HepG2 (cell line): ENCODE data around the gene NDN. TPM values are rescaled to one million over a fixed set of nuclear protein-coding genes. Genes with fewer than 3 reads are reported as not detected.

Source experiments
- BCL6 ChIP-seq: IDR thresholded peaks from 2 replicates; pipeline ENCODE4 v1.6.1; 2016; ENCODE audit warnings: missing genetic modification reagents, missing compliant biosample characterization
- DNMT1 ChIP-seq: sonication (generic); formaldehyde crosslinking; IDR thresholded peaks from 2 replicates; pipeline ENCODE4 v1.5.1; 2020; ENCODE audit warnings: mild to moderate bottlenecking, missing genetic modification reagents
- DRAP1 ChIP-seq: IDR thresholded peaks from 2 replicates; pipeline ENCODE4 v1.6.1; 2016; ENCODE audit warnings: missing genetic modification reagents, missing compliant biosample characterization
- E2F2 ChIP-seq: sonication (generic); formaldehyde crosslinking; IDR thresholded peaks from 2 replicates; pipeline ENCODE4 v1.4.0; 2020; ENCODE audit warnings: missing genetic modification reagents, borderline replicate concordance
- HNRNPL ChIP-seq: fragments of 200-400 bp; formaldehyde crosslinking; IDR thresholded peaks from 2 replicates; pipeline ENCODE4 v1.6.1; 2017; ENCODE audit warnings: mild to moderate bottlenecking, low read depth, low read length
- IRF1 ChIP-seq: sonication (generic); formaldehyde crosslinking; IDR thresholded peaks from 2 replicates; pipeline ENCODE4 v1.4.0; 2020; ENCODE audit warnings: low read depth, mild to moderate bottlenecking, missing genetic modification reagents
- KDM6A ChIP-seq: IDR thresholded peaks from 2 replicates; pipeline ENCODE4 v1.6.1; 2016; ENCODE audit warnings: low read depth
- MBNL3 ChIP-seq: fragments of 250-450 bp; sonication (Bioruptor Pico); conservative IDR thresholded peaks from 2 replicates; pipeline ENCODE4 v1.8.0; 2022; ENCODE audit warnings: mild to moderate bottlenecking, inconsistent platforms
- NONO ChIP-seq, 2 experiments: fragments of 450-650 bp in 1 of 2; sonication (generic) in 1 of 2; formaldehyde crosslinking in 1 of 2; IDR thresholded peaks in 1 of 2; conservative IDR thresholded peaks in 1 of 2; 2 replicates each; pipeline versions ENCODE4 v1.6.1 to v1.8.0; 2017 to 2022; ENCODE audit warnings: mild to moderate bottlenecking in 1 of 2, missing genetic modification reagents in 1 of 2, moderate library complexity in 1 of 2
- RARA ChIP-seq: IDR thresholded peaks from 2 replicates; pipeline ENCODE4 v1.6.1; 2016; ENCODE audit warnings: missing genetic modification reagents, missing compliant biosample characterization
- RBM22 ChIP-seq: fragments of 200-400 bp; formaldehyde crosslinking; optimal IDR thresholded peaks from 2 replicates; pipeline ENCODE3; 2017; ENCODE audit warnings: mild to moderate bottlenecking, low read length, moderate library complexity
- SMAD9 ChIP-seq: sonication (generic); formaldehyde crosslinking; IDR thresholded peaks from 2 replicates; pipeline ENCODE4 v1.5.1; 2020; ENCODE audit warnings: mild to moderate bottlenecking, missing genetic modification reagents
- SMC3 ChIP-seq: IDR thresholded peaks from 2 replicates; pipeline ENCODE4 v1.6.1; 2011; ENCODE audit warnings: low read length, improper control_type of control experiment
- SNRNP70 ChIP-seq: fragments of 200-400 bp; formaldehyde crosslinking; IDR thresholded peaks from 2 replicates; pipeline ENCODE4 v1.6.1; 2017; ENCODE audit warnings: mild to moderate bottlenecking, low read depth, low read length, moderate library complexity
- TBX2 ChIP-seq: sonication (generic); formaldehyde crosslinking; IDR thresholded peaks from 2 replicates; pipeline ENCODE4 v1.5.0; 2020; ENCODE audit warnings: missing genetic modification reagents, mild to moderate bottlenecking, borderline replicate concordance
- TOPORS ChIP-seq: sonication (generic); formaldehyde crosslinking; IDR thresholded peaks from 2 replicates; pipeline ENCODE4 v1.8.0; 2023; ENCODE audit warnings: mild to moderate bottlenecking, missing genetic modification reagents
- ZNF136 ChIP-seq: sonication (generic); formaldehyde crosslinking; IDR thresholded peaks from 2 replicates; pipeline ENCODE4 v1.8.1; 2022; ENCODE audit warnings: low read depth, mild to moderate bottlenecking, moderate library complexity, missing genetic modification reagents
- ZNF138 ChIP-seq: sonication (generic); formaldehyde crosslinking; IDR thresholded peaks from 2 replicates; pipeline ENCODE4 v1.5.0; 2020; ENCODE audit warnings: mild to moderate bottlenecking, low read depth, missing genetic modification reagents
- ZNF432 ChIP-seq: sonication (generic); formaldehyde crosslinking; IDR thresholded peaks from 2 replicates; pipeline ENCODE4 v1.5.0; 2020; ENCODE audit warnings: missing genetic modification reagents, mild to moderate bottlenecking, borderline replicate concordance
- ZNF451 ChIP-seq: sonication (generic); formaldehyde crosslinking; IDR thresholded peaks from 2 replicates; pipeline ENCODE4 v1.5.0; 2020; ENCODE audit warnings: mild to moderate bottlenecking, missing genetic modification reagents
- polyA plus RNA-seq, 8 experiments: library from polyadenylated mRNA; depleted of rRNA in 3 of 8; stranded (reverse) in 7 of 8; unstranded in 1 of 8; fragments of >200 nt; fragmentation: Illumina TruSeq in 4 of 8; extraction: Trizol in 4 of 8; gene quantifications; 2 replicates each; pipeline versions ENCODE4 v1.2.1 to v1.2.3, GENCODE V29; 2011 to 2016; ENCODE audit warnings: low read depth in 4 of 8, missing spikeins in 1 of 8, mixed read lengths in 1 of 8; ENCODE audit not compliant: insufficient read depth in 1 of 8
- total RNA-seq, 5 experiments: library from RNA; depleted of rRNA; stranded (reverse); fragments of >200 nt; fragmentation: Illumina TruSeq; extraction: Trizol; gene quantifications; 2 replicates each; pipeline ENCODE4 v1.2.3, GENCODE V29; 2016; ENCODE audit warnings: low read depth in 1 of 5
- TF ChIP-seq, protein P1 (sequence below): sonication (generic); formaldehyde crosslinking; conservative IDR thresholded peaks from 2 replicates; pipeline ENCODE4 v1.5.0; 2020; ENCODE audit warnings: missing genetic modification reagents
- TF ChIP-seq, protein P2 (sequence below): fragments of 450-650 bp; IDR thresholded peaks from 2 replicates; pipeline ENCODE4 v1.6.1; 2017
- TF ChIP-seq, protein P3 (sequence below): sonication (generic); formaldehyde crosslinking; IDR thresholded peaks from 2 replicates; pipeline ENCODE4 v1.5.1; 2020; ENCODE audit warnings: mild to moderate bottlenecking, missing genetic modification reagents, moderate library complexity
- TF ChIP-seq, protein P4 (sequence below): sonication (generic); formaldehyde crosslinking; IDR thresholded peaks from 2 replicates; pipeline ENCODE4 v1.9.0; 2021; ENCODE audit warnings: missing genetic modification reagents, mild to moderate bottlenecking, borderline replicate concordance

The NDN gene
- total and polyA plus RNA-seq, 2 of the 13 experiments (the other 11 are each of a cell fraction or from before 2014, with no cell fraction given) = 0.03 TPM; not detected in 1

DNA sequence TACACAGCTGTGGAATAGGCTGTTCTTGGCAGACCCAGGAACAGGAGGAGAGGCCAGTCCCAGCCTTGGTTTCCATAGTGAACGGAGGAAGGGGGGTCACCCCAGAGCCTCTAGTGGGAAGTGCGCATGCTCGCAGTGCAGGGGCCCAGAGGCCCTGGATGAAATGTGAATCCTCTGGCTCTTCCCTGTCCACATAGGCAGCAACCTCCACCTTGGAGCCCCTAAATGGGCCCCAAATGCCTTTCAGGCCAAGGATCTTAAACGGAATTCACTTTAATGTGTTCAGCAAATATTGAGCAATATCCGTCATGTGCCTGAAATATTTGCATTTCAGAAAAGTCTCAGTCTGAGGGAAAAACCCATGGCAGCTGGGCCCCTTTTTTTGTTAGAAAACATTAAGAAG is 3.3 kb upstream of the NDN start (continued):
- no peak for TF ChIP-seq ZNF138 (CRISPR knock-in tag)
- TF ChIP-seq SMC3 = peak; percentile 50
- TF ChIP-seq DRAP1 (CRISPR knock-in tag) = no peak
- no peak for TF ChIP-seq SNRNP70
- TF ChIP-seq ZNF136 (CRISPR knock-in tag) = no peak
- TF ChIP-seq HNRNPL = no peak
- TF ChIP-seq RARA (CRISPR knock-in tag) = peak; percentile 73
- TF ChIP-seq SMAD9 (CRISPR knock-in tag) = no peak
- no peak for TF ChIP-seq ZNF451 (CRISPR knock-in tag)
- TF ChIP-seq, protein P1, sequence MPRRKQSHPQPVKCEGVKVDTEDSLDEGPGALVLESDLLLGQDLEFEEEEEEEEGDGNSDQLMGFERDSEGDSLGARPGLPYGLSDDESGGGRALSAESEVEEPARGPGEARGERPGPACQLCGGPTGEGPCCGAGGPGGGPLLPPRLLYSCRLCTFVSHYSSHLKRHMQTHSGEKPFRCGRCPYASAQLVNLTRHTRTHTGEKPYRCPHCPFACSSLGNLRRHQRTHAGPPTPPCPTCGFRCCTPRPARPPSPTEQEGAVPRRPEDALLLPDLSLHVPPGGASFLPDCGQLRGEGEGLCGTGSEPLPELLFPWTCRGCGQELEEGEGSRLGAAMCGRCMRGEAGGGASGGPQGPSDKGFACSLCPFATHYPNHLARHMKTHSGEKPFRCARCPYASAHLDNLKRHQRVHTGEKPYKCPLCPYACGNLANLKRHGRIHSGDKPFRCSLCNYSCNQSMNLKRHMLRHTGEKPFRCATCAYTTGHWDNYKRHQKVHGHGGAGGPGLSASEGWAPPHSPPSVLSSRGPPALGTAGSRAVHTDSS (CRISPR knock-in tag) = no peak
- TF ChIP-seq NONO (IDR thresholded peaks at IDR 0.05) = no peak
- TF ChIP-seq NONO (CRISPR knock-in tag; conservative IDR thresholded peaks at IDR 0.05) = no peak
- peak; percentile 74; the same call in 1 of the 2 replicates for TF ChIP-seq KDM6A (CRISPR knock-in tag)
- TF ChIP-seq TOPORS (CRISPR knock-in tag) = no peak
- no peak for TF ChIP-seq E2F2 (CRISPR knock-in tag)
- TF ChIP-seq, protein P2, sequence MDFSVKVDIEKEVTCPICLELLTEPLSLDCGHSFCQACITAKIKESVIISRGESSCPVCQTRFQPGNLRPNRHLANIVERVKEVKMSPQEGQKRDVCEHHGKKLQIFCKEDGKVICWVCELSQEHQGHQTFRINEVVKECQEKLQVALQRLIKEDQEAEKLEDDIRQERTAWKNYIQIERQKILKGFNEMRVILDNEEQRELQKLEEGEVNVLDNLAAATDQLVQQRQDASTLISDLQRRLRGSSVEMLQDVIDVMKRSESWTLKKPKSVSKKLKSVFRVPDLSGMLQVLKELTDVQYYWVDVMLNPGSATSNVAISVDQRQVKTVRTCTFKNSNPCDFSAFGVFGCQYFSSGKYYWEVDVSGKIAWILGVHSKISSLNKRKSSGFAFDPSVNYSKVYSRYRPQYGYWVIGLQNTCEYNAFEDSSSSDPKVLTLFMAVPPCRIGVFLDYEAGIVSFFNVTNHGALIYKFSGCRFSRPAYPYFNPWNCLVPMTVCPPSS = no peak
- no peak for TF ChIP-seq MBNL3
- TF ChIP-seq, protein P3, sequence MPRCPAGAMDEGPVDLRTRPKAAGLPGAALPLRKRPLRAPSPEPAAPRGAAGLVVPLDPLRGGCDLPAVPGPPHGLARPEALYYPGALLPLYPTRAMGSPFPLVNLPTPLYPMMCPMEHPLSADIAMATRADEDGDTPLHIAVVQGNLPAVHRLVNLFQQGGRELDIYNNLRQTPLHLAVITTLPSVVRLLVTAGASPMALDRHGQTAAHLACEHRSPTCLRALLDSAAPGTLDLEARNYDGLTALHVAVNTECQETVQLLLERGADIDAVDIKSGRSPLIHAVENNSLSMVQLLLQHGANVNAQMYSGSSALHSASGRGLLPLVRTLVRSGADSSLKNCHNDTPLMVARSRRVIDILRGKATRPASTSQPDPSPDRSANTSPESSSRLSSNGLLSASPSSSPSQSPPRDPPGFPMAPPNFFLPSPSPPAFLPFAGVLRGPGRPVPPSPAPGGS (CRISPR knock-in tag) = 0 out of 2 replicates have a peak, but pooled peaks have one; percentile 40
- TF ChIP-seq TBX2 (CRISPR knock-in tag) = peak; percentile 89
- TF ChIP-seq IRF1 (CRISPR knock-in tag) = no peak
- no peak for TF ChIP-seq RBM22
- peak; percentile 94 for TF ChIP-seq BCL6 (CRISPR knock-in tag)
- TF ChIP-seq DNMT1 = no peak
- TF ChIP-seq, protein P4, sequence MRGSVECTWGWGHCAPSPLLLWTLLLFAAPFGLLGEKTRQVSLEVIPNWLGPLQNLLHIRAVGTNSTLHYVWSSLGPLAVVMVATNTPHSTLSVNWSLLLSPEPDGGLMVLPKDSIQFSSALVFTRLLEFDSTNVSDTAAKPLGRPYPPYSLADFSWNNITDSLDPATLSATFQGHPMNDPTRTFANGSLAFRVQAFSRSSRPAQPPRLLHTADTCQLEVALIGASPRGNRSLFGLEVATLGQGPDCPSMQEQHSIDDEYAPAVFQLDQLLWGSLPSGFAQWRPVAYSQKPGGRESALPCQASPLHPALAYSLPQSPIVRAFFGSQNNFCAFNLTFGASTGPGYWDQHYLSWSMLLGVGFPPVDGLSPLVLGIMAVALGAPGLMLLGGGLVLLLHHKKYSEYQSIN = no peak
- no peak for TF ChIP-seq ZNF432 (CRISPR knock-in tag)
